Osteocyte (in vitro differentiated cells): ENCODE data around the gene CLMN. TPM values are rescaled to one million over a fixed set of nuclear protein-coding genes. Genes with fewer than 3 reads are reported as not detected.

Experiments
- DNase-seq: peaks from one replicate; pipeline ENCODE4 v3.0.0; 2021; ENCODE audit warnings: mixed read lengths; ENCODE audit not compliant: unreplicated experiment; ENCODE audit errors: extremely low spot score
- H3K27ac Mint-ChIP-seq: one replicate; pipeline ENCODE4 v1.8.0; 2021; ENCODE audit warnings: mild to moderate bottlenecking, mixed read lengths; ENCODE audit not compliant: unreplicated experiment
- H3K27me3 Mint-ChIP-seq: one replicate; pipeline ENCODE4 v1.8.0; 2021; ENCODE audit warnings: mixed read lengths; ENCODE audit not compliant: unreplicated experiment
- H3K36me3 Mint-ChIP-seq: one replicate; pipeline ENCODE4 v1.8.0; 2021; ENCODE audit warnings: mixed read lengths; ENCODE audit not compliant: unreplicated experiment
- H3K4me1 Mint-ChIP-seq: one replicate; pipeline ENCODE4 v1.8.0; 2021; ENCODE audit warnings: mixed read lengths; ENCODE audit not compliant: unreplicated experiment
- H3K4me3 Mint-ChIP-seq: one replicate; pipeline ENCODE4 v1.8.0; 2021; ENCODE audit warnings: mild to moderate bottlenecking, moderate library complexity, mixed read lengths; ENCODE audit not compliant: unreplicated experiment
- H3K9me3 Mint-ChIP-seq: one replicate; pipeline ENCODE4 v1.8.0; 2021; ENCODE audit warnings: mixed read lengths; ENCODE audit not compliant: unreplicated experiment
- CTCF ChIP-seq: fragments of 200-600 bp; sonication (generic); IDR thresholded peaks from 2 replicates; pipeline ENCODE4 v1.5.0; 2021; ENCODE audit warnings: antibody characterized with exemption, mild to moderate bottlenecking, moderate library complexity
- total RNA-seq: library from RNA; stranded (reverse); gene quantifications from 2 replicates; pipeline ENCODE4 v1.2.1, GENCODE V29; 2021

CLMN gene
- total RNA-seq, 1 donor from 2014 or later, result 5.4 TPM

- Mint-ChIP-seq H3K4me1 (peaks cover 39% of the 10 kb centered on the region), H3K27ac (no peak overlapping the region), H3K9me3 (no peaks in the 10 kb centered on the region), H3K4me3 (no peak overlapping the region), H3K36me3 (no peaks in the 10 kb centered on the region), H3K27me3 (no peaks in the 10 kb centered on the region)
- no peak for DNase-seq
- TF ChIP-seq CTCF, result no peak
Observed at GRCh38 chr14:95250936-95251335, 68.8 kb downstream of the CLMN start.

- Mint-ChIP-seq H3K27me3 (no peaks in the 10 kb centered on the region), H3K4me3 (no peak overlapping the region), H3K9me3 (no peaks in the 10 kb centered on the region), H3K4me1 (peaks cover 33% of the 10 kb centered on the region), H3K27ac (no peak overlapping the region), H3K36me3 (no peaks in the 10 kb centered on the region)
- no peak for DNase-seq
- no peak for TF ChIP-seq CTCF
Observed at GRCh38 chr14:95250140-95250769, 69.5 kb downstream of the CLMN start.

- Mint-ChIP-seq H3K4me1 (peaks cover 31% of the 10 kb centered on the region), H3K4me3 (no peak overlapping the region), H3K27ac (no peak overlapping the region), H3K9me3 (no peaks in the 10 kb centered on the region), H3K27me3 (no peaks in the 10 kb centered on the region), H3K36me3 (no peaks in the 10 kb centered on the region)
- TF ChIP-seq CTCF, result no peak
- DNase-seq, result no peak
Observed at GRCh38 chr14:95248432-95248831, 71.3 kb downstream of the CLMN start.

GRCh38 chr14:95246870-95247269 is 72.8 kb downstream of the CLMN start:
- Mint-ChIP-seq H3K9me3 (no peaks in the 10 kb centered on the region), H3K36me3 (no peaks in the 10 kb centered on the region), H3K27ac (no peak overlapping the region), H3K4me3 (no peak overlapping the region), H3K27me3 (no peaks in the 10 kb centered on the region), H3K4me1 (peaks cover 31% of the 10 kb centered on the region)
- no peak for DNase-seq
- TF ChIP-seq CTCF, result no peak

- Mint-ChIP-seq H3K36me3 (no peaks in the 10 kb centered on the region), H3K4me1 (peaks cover 35% of the 10 kb centered on the region), H3K4me3 (no peak overlapping the region), H3K9me3 (no peaks in the 10 kb centered on the region), H3K27me3 (no peaks in the 10 kb centered on the region), H3K27ac (no peak overlapping the region)
- DNase-seq, result no peak
- no peak for TF ChIP-seq CTCF
Observed at GRCh38 chr14:95245334-95245733, 74.4 kb downstream of the CLMN start.
